8988T (cell line): ENCODE results near the gene MCM3AP.

Experiments used
- DNase-seq: peaks from one replicate; pipeline ENCODE4 v3.0.0; 2011

The MCM3AP gene

DNA sequence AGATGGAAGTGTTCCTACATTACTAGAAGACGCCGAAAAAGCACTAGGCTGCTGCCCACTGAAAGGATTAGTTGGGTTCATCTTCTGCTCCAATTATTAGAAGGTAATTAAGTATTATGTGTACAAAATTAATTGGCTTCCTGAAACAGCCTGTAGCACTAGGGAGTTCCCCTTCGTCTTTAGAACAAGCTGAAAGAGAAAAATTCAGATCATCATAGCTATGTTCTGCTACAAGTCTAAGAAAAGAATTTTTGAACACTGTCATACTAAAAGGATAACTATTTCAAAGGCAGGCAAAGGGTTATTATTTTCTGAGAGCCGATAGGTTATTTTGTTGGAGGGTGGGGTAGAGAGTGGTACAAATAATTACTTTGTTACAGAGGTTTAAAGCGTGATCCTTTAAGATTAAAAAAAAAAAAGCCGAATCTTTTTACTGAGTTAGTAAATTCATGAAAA, at the start of gene MCM3AP:
Gene MCM3AP (minus strand): TSS at position 406 of the 456 bp plus-strand sequence. CDS start 325 bp downstream, at position 81.
- no peak for DNase-seq

DNA sequence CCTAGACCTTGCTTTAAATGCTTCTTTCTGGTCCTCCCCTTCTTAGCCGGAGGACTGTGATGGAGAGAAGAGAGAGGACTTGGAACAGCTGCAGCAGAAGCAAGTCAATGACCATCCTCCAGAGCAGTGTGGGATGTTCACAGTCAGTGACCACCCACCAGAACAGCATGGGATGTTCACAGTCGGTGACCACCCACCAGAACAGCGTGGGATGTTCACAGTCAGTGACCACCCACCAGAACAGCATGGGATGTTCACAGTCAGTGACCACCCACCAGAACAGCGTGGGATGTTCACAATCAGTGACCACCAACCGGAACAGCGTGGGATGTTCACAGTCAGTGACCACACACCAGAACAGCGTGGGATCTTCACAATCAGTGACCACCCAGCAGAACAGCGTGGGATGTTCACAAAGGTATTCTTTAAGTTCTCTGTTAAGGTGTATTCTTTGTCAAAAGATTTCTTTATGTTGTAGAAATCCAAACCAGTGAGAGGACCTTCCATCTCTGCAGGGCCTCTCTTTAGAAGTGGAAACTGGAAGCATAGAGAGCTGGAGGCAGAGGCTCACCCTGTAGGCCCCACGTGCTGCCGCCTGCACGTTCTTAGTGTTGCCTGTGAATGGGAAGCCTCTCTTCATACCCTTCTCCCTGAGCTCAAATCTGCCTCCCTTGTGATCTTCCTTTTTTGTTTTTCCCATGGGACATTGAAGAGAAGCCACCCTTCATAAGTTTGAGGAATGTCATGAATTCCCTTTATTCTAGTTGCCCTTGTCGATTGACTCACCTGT, 49.1 kb upstream of the MCM3AP start:
- no peak for DNase-seq

DNA sequence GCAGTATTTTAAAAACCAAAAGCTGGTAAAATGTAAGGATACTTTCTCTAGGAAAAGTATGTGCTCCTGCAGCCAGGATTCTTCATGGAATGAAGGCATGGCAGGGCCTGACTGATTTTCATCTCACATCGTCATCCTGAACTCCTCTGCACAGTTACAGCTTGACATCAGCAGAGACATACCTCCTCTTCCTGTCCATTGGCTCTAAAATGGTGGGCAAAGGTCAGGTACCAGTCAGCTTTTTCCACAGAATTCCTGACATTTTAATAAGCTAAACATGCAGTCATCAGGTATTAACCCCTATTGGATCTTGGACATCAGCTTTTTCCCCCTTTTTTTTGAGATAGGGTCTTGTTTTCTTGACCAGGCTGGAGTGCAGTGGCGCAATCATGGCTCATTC, 44.4 kb upstream of the MCM3AP start:
- no peak for DNase-seq

DNA sequence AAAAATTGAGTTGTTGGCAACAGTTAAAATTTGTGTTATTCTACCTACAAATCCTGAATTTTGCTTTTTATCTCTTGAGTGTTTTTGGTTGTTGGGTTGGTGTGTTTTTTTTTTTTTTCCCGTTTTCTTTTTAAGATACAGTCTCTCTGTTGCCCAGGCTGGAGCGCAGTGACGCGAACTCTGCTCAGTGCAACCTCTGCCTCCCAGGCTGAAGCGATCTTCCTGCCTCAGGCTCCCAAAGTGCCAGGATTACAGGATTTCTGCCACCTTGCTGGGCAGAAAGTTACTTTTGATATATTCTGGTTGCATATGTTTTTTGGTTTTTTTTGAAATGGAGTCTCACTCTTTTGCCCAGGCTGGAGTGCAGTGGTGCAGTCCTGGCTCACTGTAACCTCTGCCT, 42.7 kb upstream of the MCM3AP start:
- DNase-seq = no peak

DNA sequence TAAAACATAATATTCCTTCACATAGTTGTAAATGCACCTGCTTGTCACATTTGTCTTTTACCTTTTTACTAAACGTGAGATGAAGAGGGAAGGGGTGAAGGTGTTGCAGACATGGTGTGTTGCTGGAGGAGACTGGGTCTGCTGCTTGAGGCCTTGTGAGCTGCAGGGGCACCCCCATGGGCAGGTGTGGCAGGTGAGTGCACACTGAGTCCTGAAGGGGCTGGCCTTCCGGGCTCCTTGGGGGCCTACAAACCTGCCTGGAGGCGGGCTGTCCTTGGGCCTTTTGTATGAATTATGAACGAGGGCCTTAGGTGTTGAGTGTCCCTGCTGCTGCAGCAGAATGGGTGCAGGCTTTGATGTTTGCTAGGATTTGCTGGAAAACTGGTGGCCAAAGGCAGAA, 42.3 kb upstream of the MCM3AP start:
- no peak for DNase-seq

DNA sequence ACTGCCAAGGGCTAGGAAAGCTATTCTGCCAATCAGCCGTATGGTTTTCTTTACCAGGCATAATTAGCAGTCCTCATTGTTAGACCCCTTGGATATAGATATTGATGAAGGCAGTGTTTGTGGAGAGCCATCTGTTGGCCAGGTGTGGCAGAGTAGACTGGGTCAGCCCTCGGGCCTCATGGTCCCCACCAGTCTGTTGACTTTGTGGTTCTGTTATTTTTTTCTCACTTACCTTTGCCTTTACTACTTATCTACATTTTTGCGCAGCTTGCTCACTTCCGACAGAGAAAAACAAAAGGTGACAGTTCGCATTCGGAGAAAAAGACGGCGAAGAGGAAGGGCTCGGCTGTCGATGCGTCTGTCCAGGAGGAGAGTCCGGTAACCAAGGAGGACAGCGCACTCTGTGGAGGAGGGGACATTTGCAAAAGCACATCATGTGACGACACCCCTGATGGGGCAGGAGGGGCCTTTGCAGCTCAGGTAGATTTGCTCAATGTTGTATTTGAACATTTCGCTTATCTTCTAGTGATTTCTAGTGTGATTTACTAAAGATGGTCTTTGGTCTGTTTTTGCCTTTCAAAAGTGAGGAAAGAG, 40.8 kb upstream of the MCM3AP start:
- no peak for DNase-seq

DNA sequence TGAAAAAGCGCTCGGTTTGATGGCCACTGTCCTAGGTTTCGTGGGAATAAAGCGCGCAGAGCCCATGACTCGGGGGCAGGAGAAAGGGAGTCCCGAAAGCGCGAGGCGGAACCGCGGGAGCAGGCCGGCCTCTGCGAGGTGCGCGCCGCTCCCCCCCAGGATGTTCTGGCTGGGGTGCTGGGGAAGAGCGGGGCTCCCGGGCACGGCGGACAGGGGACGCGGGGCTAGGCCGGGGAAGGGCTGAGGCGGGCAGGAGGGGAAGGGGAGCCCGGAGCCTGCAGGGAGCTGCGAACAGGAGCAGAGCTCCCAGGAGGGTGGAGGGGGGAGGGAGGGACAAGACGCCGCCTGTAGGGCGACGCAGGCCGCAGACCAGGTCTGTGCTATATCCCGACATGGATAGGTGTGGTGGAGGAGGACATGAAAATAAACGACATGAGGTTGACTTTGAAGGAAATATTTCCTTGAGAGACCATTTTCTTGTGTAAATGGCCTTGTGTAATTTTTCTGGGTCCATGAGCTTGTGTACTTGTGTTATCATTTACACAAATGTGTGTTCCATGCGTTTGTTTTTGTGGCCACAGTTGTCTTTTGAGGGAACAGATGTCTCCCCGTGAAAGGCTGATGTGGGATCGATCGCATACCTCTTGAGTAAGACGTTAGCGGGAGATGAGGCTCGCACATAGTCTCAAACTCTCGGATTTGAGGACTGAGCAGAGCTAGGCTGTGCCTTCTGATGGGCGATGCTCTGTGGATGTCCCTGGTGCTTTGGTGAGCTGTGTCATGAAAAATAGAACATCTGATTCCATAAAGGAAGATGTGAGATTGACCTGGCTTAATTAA, 39.9 kb upstream of the MCM3AP start:
- DNase-seq = peak; percentile 62

DNA sequence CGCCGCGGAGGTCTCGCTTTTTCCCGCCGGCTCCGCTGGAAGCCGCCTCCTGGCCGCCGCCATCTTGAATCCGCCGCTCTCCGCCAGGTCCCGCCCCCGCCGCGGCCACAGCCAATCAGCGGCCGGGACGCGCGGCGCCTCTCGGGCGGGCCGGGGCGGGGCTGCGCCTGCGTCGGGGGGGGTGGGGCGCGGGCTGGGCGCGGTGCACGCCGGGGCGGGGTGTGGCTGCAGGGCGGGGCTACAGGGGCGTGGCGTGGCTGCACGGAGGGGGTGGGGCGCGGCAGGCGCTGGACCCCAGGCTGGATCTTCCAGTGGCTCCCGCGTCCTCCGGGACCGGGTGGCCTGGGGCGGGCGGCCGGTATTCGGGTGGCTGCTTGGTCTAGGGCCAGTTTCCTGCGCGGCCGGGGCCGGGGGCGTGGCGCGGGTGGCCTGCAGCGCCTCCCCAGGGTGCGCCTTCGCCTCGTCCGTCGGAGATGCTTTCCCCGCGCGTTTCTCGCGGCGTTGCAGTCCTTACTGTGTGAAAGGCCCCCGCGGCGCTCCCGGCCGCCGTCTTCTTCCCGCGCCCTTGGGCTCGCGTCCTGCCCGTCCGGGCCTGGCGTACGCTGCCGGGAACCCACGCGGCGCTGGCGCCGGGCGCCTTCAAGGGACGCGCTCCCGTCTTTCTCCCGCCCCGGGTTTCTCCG, 39.1 kb upstream of the MCM3AP start:
- peak; percentile 74 for DNase-seq

DNA sequence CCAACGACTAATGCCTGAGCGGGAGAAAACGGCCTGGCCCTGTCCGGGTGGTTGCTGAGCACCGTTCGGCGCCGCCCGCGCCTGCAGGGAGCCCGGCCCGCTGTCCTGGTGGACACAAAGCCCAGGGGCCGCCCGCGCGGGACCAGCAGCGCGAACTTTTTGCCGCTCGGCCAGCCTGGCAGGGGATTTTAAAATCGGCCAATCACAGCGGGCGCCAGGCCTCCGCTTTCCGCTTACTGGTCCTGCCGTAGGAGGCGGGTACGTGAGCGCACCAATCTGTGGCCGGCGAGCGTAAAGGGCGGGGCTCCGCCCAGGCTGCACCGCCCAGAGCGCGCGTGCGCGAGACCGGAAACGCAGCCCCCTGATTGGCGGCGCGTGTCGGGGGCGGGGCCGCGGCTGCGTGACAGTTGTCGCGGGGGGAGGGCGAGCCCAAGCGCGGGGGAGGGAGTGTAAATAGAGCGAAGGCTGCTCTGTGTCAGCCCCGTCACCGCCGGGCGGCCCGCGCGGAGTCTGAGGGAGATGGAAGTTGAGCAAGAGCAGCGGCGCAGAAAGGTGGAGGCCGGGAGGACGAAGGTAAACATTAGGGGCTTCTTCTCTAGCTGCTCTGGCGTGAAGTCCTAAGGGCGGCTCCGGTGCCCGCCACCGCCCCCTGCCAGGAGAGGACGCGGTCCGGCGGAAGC, 38.4 kb upstream of the MCM3AP start, which contains the start of the genes C21orf58 and PCNT:
Gene C21orf58 (minus strand): TSS at position 161 of the 680 bp plus-strand sequence. CDS start 1,132 bp downstream, outside the sequence.
Gene PCNT (plus strand): TSS at position 447 of the 680 bp plus-strand sequence. CDS start 73 bp downstream, at position 520.
- peak; percentile 92 for DNase-seq

DNA sequence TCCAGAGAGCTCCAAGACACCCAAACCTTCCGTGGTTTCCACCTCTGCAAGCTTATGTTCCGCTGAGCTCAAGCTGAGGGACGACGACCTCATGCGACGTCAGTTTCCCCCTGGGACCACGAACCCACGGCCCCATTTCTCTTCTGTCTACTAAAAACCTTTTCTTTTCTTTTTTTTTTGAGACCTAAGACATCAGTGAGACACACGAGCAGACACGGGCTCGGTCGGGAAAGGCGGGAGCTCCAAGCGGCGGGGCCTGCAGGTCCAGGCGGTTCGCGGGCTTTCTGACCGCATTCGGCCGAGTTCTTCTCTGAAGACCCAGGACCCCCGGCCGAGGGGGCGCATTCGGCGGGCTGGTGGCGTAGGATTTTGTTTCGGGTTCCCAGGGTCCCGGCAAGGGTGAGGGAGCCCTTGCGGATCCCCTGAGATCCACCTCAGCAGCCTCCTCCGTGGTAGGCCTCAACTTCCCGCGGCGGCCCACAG, 37.9 kb upstream of the MCM3AP start:
- DNase-seq = no peak

DNA sequence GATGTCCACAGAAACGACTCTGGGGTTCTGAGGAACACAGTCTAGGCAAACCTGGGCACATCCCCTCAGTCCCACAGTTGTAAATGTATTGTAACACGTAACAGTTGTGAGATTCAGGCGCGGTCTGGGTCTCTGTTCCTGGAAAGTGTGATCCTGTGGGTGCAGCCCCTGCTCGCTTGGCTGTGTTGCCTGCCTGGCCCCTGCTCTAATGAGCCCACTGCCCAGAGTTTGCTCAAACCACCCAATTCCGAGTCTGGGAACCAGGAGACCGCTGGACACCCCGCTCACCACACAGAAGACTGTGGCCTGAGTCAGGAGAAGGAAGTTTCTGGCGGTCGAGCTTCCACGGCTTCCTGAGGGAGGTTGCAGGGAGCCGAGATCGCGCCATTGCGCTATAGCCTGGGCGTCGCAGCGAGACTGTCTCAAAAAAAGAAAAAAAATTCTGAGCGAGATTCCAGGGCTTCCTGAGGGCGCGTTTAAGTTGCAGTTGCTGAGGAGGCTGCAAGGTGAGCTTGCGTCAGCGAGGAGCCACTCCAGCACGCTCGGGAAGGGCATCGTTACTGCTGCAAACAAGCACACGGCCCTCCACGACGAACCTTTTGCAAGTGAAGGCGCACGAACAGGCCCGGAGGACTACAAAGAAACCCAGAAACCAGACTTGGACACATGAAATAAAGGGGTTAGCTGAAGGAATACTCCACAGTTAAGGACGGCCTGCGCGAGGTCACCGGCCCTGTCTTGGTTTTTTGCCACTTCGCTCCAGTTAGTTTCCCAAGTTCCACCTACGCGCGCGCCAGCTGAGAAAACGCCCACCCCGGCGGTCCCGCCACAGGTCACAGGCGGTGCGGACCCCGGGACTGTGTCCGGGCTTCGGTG, 37.2 kb upstream of the MCM3AP start:
- no peak for DNase-seq

DNA sequence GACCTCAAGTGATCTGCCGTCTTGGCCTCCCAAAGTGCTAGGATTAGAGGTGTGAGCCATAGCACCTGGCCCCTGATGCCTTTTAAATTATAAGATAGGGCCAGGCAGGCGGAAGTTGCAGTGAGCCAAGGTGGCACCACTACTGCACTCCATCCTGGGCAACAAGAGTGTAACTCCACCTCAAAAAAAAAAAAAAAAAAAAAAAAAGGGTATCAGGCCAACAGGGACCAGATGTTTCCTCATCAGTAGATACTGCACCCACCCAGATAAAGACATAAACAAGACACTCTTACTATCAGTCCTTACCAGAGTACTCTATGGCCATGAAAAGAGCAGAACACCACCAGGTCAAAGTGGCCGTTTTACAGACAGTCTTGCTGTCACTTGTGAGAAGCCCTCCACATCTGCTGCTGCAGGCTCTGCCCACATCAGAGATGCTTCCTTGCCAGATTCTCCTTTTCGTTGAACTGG, 35.0 kb upstream of the MCM3AP start:
- DNase-seq = no peak

DNA sequence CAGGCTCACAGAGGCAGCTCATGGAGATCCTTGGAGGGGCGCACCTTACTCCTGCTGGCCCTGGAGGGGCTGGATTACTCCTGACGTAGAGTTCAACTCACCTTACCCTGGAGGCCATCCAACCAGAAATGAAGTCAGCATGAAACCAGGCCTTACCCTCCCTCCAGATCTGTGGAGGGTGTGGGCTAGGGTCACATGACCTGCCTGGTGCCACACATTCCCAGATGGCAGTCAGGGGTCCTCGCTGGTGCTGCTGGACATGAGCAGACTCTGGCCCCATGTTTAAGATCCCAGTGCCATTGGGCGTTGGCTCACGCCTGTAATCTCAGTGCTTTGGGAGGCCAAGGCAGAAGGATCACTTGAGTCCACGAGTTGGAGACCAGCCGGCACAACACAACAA, 33.8 kb upstream of the MCM3AP start:
- no peak for DNase-seq

DNA sequence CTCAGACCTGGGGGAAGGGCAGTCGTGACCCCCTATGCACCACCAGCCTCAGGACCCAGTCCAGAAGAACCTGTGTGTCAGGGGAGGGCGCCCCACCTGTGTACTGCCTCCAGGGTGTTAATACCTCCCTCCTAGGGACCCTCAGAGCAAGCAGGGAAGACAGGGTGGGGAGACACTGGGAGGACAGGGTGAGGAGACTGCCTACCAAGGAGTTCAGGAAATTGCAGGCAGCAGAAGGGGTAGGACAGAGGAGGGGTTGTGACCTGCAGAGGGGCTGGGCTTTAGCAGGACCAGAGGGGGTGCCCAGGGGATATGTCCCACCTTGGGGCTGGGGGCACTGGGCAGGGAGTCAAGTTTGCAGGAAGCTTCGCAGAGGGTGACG, 33.0 kb upstream of the MCM3AP start:
- no peak for DNase-seq

DNA sequence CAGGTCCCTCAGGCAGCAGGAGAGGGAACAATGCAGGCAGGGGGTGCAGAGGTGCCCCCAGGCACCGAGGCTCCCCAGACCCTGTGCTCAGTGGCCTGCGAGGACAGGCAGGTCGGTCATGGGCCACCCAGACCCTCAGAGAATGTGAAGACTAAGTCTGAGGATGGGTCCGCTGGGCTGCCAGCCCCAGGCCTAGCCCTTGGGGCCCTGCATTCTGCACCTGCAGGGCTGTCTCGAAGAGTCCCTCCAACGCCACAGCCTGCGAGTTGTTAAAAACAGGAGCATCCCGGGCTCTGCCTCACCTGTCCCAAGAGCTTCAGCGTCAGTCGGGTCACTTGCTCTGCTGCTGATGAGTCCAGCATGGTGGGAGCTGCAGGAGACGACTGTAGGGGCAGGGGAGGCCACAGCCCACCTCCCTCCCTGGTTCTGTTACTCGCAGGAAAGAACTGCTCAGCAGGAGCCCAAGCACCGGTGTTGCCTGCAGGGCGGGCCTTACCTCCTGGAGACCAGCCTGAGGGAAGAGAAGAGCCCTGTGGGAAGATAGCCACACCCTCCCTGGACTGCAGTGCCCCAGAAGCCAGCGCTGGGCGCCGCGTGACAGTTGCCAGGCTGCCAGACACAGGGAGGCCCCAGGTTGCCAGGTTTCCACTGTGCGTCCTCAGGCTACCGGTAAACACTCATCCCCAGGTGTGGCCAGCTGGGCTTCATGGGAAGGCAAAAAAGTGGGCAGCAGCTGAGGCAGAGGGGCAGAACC, 32.5 kb upstream of the MCM3AP start:
- no peak for DNase-seq

DNA sequence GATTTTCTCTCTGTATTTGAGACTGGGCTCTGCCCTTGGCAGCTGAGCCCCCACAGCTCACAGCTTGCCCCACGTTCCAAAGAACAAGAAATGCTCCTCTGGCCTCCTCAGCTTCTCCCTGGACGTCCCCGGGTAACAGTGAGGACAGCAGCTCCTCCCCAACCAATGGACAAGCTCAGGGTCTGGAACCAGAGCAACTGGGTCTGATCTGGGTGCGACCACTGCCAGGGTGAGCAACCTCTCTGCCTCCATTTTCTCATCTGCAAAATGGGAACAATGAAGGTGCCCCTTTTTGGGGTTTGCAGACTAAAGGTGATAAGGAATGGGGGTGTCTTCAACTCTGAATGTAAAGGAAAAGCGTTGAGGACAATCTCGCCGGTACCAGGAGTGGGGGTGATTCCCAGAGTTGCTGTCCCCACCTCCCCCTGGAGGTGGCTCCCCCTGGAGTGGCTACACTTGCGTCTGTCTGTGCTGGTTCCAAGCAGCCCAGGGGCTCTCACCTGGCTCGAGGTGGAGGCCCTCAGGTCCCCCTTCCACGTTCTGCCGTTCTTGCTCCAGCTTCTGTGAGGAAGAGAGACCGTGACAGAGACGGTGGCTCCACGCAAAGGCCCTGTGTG, 31.4 kb upstream of the MCM3AP start:
- no peak for DNase-seq

DNA sequence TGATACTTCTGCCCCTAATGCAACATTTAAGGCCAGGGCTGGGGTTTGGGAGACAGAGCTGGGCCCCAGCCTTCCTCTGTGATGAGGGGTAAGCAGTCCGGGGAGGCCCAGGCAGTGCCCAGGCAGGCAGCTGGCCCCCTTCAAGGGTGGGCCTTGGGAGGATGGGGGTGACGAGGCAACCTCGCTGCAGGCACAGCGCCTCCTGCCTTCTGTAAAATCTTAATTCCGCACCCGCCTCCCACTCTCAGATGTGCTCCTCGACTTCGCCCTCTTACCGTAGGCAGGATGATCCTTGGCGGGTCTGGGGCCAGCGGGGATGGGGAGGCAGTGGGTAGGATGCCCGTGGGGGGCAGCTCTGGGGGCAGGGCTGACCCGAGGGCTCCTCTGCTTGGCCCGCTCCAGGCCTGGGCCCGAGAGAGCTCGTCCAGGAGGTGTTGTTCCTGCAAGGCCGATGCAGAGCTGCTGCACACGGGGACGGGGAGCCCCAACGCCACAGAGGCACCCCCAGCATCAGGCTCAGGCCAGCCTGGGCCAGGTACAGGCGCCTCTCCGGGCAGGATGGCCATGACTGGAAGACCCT, 29.1 kb upstream of the MCM3AP start:
- no peak for DNase-seq

DNA sequence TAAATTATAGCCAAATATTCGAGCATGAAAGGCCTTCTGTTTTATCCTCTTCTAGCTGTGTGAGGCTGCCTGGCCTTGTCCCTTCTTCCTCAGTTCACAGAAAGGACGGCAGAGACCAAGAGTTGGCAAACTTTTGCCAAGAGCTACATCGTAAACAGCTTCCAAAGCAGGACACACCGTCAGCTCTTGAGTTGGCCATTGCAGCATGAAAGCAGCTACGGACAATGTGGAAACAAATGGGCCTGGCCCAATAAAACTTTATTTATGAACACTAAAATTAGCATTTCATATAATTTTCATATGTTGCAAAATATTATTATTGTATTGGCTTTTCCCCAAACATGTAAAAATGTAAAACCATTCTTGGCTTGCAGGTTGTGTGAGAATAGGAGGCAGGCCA, 27.5 kb upstream of the MCM3AP start:
- no peak for DNase-seq

DNA sequence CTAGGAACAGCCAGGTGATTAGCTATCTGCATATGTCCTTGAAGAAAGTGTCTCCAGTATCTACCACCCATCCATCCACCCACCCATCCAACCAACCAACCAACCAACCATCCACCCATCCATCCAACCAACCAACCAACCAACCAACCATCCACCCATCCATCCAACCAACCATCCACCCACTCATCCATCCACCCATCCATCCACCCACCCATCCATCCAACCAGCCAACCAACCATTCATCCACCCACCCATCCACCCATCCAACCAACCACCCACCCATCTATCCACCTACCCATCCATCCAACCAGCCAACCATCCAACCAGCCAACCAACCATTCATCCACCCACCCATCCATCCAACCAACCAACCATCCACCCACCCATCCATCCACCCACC, 26.2 kb upstream of the MCM3AP start:
- DNase-seq = no peak
